K562 (cell line): ENCODE measurements around the gene IGSF21.
A peak's percentile ranks its signal among the peaks of the same experiment; 100 is the strongest.

Source experiments
- CTCF ChIP-seq, 3 experiments: IDR thresholded peaks in 2 of 3; conservative IDR thresholded peaks in 1 of 3; 2 replicates each; pipeline ENCODE4 v1.5.1; 2011 to 2012; ENCODE audit warnings: low read length in 3 of 3, mild to moderate bottlenecking in 3 of 3, control low read depth in 2 of 3, improper control_type of control experiment in 1 of 3, inconsistent platforms in 1 of 3, low read depth in 1 of 3, mixed read lengths in 1 of 3, moderate library complexity in 1 of 3; ENCODE audit not compliant: insufficient read depth in 2 of 3
- EP300 ChIP-seq: IDR thresholded peaks from 2 replicates; pipeline ENCODE4 v1.6.1; 2012; ENCODE audit warnings: low read length, improper control_type of control experiment
- POLR2A ChIP-seq: fragments of 450-650 bp; conservative IDR thresholded peaks from 2 replicates; pipeline ENCODE4 v1.6.1; 2016

- TF ChIP-seq EP300 (no peak), POLR2A (no peak), CTCF (IDR thresholded peaks at IDR 0.05 in 2 of 3, conservative IDR thresholded peaks at IDR 0.05 in 1 of 3; ENCODE audit: insufficient read depth in 2 of 3, low read depth in 1 of 3, low read length in 3 of 3) (peak; percentile 20 to 42 (median 28); a peak in 3 of 6 replicates)
Measured at GRCh38 chr1:18362150-18362549, 254.6 kb downstream of the IGSF21 start.
